Activated CD4-positive, alpha-beta T cell treated with anti-CD3 and anti-CD28 coated beads, Interleukin-2, amount 50 U/mL, for 4 hours (primary cell): Measurements from ENCODE around the gene YPEL2.
A peak's percentile ranks its signal among the peaks of the same experiment; 100 is the strongest.

Experiments used
- DNase-seq, 2 experiments: peaks; one replicate each; pipeline ENCODE4 v3.0.0-alpha.2; 2020

YPEL2 gene

DNA sequence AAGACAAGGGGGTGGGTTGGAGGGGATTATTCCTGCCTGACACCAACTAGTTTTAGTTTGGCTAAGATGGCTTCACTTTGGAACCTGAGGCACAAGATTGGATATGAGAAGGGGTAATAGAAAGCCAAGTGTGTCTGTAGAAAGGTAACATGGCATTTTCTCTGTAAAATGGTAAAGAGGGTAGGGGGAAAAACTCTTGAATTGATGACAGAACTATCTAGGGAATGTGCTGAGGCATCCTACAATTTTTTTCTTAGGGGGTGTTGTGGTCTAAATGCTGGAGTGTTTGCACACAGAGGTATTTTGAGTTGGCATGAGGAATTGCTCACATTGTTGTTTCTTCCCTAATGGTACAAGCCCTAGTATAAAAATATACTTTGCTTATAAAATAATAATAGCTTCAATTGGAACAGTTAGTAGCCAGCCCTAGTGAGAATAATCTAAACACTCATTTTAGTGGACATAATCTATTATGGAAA is 25.8 kb downstream of the YPEL2 start:
- no peak for DNase-seq

DNA sequence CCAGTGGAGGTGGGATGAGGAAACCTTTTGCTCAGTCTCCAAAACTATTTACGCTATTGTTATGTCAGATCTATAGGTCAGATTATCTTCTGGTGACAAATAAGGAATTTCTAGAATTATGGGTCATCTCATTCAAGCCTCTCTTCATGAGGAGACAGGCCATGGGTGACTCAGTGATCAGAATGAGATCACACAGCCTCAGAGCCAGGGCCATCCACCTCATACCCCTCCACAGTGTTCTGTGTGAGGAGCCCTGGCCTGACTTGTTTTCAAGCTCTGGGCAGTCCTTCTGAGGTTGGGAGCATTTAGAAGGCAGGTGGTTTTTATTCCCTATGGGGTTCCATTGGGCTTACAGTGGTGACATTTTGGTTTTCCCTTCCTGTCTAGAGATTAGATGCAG is 26.5 kb downstream of the YPEL2 start:
- DNase-seq: no peak

GRCh38 chr17:59361386-59361785 is 29.9 kb downstream of the YPEL2 start:
- no peak for DNase-seq

DNA sequence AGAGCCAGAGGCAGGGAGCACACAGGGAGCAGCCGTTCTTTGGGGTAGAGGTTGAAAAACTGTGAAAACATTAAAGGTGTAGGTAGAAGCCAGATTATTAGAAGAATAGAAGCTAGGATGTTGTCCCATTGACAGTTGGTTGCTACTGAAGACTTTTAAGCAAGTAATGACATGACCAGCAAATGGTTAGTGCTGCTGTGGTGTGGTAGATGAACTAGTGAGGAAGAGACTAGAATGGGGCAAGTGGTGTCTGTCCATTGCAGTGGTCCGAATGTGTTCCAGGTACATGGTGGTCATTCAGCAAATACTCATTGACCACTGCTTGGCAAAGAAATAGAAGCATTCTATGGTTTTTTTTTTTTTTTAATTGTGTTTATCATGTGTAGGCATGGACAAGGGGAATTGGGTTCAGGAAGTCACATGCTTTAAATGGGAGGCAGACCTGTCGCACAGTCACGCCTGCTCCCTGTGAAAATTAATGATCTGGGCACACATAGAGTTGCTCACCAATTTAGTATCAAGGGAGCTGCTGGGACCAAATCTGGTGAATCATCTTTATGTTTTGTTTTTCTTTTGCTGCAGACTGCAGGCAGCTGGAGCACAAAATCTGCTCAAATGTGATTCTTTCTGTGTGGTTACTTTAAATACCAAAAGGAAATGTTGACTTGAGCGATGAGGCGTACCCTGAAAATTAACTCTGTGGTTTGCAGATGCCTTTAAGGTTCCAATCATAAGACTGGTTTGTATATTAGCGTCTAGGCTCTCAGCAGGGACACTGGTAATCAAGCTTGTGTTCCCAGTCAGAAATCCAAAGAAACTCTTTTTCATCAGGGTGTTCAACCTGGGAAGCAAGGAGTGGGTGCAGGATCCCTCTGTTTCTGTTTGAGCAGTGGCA is 30.7 kb downstream of the YPEL2 start:
- DNase-seq: peak; percentile 22 to 30

GRCh38 chr17:59362811-59363205 is 31.4 kb downstream of the YPEL2 start:
- no peak for DNase-seq

GRCh38 chr17:59365383-59365981 is 34.0 kb downstream of the YPEL2 start:
- peak in 1 of 2 experiments; percentile 9 for DNase-seq

DNA sequence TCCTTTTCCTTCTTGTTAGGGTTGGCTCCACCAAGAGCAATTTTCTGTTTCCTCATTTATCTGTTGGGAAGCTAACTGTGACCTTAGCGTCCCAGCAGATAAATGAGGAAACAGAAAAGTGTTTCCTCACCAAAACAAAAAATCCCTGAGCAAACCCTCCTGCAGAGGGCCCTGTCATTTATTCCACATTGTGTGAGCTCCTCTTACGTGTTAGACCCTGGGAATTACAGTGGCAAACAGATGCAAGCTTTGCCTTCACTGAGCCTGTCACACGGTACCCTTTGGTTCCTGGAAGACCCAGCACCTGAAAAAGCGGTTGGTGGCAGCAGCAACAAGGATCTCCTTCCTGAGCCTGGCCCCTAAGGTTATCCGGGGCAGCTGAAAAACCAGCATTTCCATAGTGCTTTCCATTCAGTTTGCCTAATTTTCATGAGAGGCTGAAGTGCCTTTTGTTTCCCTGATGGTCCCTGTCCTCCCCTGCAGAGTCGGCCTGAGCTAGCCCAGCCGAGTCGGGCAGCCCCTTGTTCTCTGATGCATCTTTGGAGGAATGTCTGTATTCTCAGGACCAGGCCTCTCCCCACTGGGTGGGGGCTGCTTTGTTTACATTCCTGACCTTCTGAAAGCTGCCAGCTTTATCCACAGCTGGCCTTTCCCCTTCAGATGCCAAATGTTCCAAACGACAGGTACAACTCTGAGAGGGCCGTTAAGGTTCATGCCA is 34.7 kb downstream of the YPEL2 start:
- no peak for DNase-seq

DNA sequence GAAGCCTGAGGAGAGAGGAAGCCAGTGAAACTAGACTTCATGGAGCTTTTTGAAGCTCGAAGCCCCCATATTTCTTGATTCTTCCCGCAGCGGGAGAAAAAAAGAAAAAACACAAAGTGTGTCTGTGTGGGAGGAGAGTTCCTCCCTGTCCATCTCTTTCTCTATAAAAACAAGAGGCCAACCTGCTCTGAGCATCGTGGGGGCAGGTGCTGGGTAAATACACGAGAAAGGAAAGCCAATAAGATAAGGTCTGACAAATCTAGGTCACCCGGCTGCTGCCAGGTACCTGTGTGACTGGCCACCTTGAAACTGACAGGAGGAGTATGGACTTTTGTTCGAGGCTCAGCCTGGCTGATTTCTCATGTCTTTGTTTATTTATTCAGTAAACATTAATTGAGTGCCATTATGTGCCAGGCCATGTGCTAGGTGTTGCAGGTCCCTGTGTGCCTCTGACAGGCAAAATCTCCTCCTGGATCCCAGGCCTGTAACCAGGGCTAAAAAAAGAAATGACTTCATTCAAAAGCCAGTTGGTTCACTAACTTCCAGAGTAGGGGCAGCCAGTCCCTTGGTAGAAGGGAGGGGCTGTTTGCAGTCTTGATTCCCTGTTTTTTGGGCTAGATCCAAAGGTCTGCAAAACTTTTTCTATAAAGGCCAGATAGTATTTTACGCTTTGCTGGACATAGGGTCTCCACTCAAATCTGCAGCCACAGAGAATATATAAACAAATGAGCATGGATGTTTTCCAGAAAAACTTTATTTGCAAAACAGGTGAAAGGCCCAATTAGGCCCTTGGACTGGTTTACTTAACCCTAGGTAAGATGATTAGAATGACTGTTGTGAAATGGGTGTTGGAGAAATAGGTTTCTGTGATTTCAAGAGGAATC is 35.6 kb downstream of the YPEL2 start:
- no peak for DNase-seq

DNA sequence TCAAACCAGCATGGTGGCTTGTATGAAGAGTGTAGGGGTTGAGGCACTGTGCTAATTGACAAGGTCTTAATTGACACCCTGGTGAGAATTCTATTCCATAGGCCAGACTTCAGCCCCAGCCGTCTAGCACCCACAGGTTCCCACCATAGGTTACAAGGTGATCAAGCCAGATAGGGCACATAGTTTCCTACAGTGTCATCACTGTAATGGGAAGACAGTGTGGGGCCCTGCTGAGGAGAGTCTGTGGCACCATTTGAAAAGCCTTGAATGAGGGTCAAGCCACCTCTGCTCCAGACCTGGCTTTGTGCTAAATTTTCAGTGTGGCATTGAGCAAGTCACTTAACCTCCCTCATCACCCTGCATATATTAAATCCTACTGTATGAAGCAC is 36.2 kb downstream of the YPEL2 start:
- DNase-seq: no peak

DNA sequence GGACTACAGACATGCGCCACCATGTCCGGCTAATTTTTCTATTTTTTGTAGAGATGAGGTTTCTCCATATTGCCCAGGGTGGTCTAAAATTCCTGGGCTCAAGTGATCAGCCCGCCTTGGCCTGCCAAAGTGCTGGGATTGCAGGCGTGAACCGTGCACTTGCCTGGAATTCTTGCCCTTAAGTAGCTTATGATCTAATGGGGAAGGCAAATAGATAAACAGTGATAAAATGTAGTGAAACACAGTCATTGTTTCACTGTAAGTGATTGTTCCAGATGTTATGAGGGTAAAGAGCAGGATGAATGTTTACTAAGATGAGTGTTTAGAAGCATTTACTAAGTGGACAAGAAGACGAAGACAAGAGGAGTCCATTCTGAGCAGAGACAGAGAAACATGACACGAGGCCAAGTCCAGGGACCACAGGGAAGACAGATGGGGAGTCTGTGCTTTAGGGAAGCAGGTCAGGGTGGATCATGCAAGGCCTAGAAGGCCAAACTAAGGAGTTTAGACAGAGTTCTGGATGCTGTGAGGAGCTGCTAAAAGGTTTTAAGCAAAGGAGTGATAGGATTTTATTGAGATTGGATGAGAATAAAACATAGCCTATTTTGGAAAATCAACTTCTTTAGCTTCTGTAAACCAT is 36.9 kb downstream of the YPEL2 start:
- DNase-seq: no peak

DNA sequence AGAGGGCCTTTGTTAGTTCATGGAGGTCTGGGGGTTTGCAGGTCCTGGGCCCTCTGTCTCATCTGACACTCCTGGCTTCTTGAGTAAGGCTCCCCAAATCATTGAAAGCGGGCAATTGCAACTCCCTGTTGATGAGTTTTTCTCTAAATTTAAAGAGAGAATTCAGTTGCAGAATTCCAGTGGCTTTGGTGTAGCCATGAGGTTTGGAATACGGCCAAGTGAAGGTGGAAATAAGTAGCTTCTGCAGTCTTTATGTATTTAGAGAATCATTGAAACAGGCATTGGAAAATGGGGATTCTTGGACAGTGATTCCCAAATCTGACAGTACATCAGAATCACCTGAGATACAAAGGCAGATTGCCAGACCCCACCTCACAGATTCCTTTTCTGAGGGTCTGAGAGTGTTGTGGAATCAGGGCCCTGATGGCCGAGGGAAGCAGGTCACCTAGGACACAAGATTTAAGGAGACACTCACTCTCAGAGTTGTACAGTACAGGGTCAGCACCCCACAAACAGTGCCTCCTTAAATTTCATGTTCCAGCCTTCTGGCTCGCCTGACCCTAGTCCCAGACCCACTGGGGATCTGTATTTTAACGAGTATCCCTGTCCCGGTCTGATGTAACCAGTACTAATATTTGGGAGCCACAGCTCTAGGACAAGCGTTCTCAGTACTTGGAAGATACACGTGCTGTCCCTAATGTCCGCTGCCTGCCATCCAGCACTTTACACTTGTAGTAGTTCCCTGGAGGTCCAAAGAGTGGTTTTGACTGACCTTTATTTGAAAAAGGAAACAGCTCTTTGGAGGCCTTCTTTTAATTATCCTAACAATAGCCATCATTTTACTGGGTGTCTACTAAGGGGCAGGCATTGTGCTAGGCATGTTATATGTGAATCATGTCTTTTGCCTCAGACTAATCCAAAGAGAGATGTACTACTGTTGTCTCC is 37.8 kb downstream of the YPEL2 start:
- DNase-seq: no peak

- DNase-seq: no peak
Observed at GRCh38 chr17:59370593-59371299, 39.3 kb downstream of the YPEL2 start.

DNA sequence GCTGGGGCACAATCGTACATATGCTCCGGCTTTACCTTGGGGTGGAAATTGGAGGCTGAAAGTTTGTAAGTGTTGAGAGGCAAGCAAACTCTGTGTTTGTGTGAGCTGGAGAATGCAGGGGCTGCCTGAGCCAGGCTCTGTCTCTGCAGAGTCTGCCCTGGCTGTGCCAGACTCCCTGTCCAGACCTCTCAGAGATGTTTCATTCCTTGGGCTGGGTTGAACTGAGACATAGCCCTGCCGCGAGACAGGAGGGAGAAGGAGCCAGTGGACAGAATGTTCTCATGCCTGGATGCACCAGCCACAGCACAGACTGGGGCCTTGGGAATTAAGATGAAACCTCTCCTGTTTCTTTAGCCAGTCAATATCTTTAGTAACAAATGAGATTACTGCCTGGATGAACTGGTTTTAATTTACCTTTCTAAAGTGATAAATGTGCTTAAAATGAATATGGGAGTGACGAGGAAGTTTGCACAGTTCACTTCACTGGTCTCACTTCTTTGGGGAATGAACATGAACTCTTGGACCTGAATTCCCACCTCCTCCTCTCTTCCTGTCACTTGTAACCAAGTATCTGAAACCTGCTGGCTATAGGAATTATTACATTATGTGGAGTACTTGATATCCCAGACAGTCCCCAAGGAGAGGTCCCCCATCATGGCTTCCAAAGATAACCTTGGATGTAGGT is 40.1 kb downstream of the YPEL2 start:
- DNase-seq: no peak

GRCh38 chr17:59372138-59372751 is 40.8 kb downstream of the YPEL2 start:
- DNase-seq: no peak

DNA sequence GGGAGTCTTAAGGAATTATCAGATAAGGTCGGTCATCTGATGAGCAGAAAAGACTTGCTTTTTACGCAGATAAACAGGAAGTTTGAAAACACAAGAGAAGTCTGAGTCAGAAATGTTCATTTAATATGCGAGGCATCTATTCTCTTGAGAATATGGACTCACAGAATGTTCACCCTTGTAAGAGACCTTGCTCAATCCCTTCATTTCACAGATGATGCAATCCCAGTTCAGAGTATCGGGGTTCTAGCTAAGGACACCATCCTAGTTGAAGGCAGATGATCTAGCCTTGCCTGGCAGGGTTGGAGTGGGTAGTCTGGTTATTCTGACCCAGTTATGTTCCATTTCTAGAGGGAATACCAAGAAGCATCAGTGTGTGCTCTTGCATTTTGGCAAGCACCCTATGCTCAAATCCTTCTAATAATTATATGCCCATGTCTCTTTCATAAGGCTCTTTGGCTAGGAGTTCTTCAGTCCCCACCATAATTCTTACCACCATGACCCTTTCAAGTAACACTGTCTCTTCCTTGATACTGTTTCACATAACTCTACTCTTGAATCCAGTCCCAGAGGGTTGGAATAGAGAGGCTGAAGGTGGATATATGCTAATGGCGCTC is 42.5 kb downstream of the YPEL2 start:
- no peak for DNase-seq

GRCh38 chr17:59374612-59375011 is 43.2 kb downstream of the YPEL2 start:
- no peak for DNase-seq

GRCh38 chr17:59375857-59376256 is 44.4 kb downstream of the YPEL2 start:
- no peak for DNase-seq

- DNase-seq: no peak
Observed at GRCh38 chr17:59376506-59376905, 45.1 kb downstream of the YPEL2 start.

GRCh38 chr17:59377410-59377809 is 46.0 kb downstream of the YPEL2 start:
- DNase-seq: no peak
